Kidney epithelial cell (primary cell): ENCODE measurements around the gene FBXW8. TPM values are rescaled to one million over a fixed set of nuclear protein-coding genes. Genes with fewer than 3 reads are reported as not detected.

Experiments
- DNase-seq: peaks from one replicate; pipeline ENCODE4 v3.0.0-alpha.2; 2010; ENCODE audit warnings: low read depth
- H3K27me3 ChIP-seq: 2 replicates; pipeline ENCODE4 v1.6.0; 2011; ENCODE audit warnings: low read length; ENCODE audit not compliant: control insufficient read depth, insufficient read depth
- H3K36me3 ChIP-seq: 2 replicates; pipeline ENCODE4 v1.5.1; 2011; ENCODE audit warnings: low read length; ENCODE audit not compliant: control insufficient read depth, insufficient read depth
- H3K4me3 ChIP-seq: 2 replicates; pipeline ENCODE4 v1.5.1; 2011; ENCODE audit warnings: low read depth, mild to moderate bottlenecking, control low read depth, low read length
- total RNA-seq: library from RNA; depleted of rRNA; stranded (reverse); fragments of >200 nt; gene quantifications from 2 replicates; pipeline ENCODE4 v1.2.3, GENCODE V29; 2015
- TF ChIP-seq, protein P1 (sequence below): IDR thresholded peaks from 2 replicates; pipeline ENCODE4 v1.5.1; 2011; ENCODE audit warnings: mild to moderate bottlenecking, moderate library complexity, low read length, control low read depth, inconsistent platforms; ENCODE audit not compliant: insufficient read depth, poor library complexity, severe bottlenecking

FBXW8 gene
- total RNA-seq, 1 donor from 2014 or later: 25.4 TPM

DNA sequence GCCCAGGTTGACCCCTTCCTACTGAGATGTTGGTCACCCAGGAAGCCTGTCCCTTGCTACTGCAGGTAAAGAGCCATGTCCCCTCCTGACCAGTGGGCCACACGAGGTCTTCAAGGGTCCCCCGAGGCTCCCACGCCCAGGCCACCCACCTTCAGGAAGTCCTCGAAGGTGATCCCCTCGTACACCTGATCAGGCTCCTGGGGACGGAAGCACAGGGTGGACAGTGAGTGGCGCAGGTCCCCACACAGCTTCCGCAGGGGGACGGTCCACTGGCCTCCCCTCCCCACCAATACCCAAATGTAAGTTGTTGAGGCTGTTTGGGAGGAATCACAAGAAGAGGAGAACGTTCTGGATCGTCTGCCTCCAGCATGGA is 131.0 kb downstream of the FBXW8 start:
- Histone ChIP-seq H3K4me3 (no peak overlapping the region), H3K36me3 (no peaks in the 10 kb centered on the region), H3K27me3 (peaks cover 19% of the 10 kb centered on the region)
- TF ChIP-seq, protein P1, sequence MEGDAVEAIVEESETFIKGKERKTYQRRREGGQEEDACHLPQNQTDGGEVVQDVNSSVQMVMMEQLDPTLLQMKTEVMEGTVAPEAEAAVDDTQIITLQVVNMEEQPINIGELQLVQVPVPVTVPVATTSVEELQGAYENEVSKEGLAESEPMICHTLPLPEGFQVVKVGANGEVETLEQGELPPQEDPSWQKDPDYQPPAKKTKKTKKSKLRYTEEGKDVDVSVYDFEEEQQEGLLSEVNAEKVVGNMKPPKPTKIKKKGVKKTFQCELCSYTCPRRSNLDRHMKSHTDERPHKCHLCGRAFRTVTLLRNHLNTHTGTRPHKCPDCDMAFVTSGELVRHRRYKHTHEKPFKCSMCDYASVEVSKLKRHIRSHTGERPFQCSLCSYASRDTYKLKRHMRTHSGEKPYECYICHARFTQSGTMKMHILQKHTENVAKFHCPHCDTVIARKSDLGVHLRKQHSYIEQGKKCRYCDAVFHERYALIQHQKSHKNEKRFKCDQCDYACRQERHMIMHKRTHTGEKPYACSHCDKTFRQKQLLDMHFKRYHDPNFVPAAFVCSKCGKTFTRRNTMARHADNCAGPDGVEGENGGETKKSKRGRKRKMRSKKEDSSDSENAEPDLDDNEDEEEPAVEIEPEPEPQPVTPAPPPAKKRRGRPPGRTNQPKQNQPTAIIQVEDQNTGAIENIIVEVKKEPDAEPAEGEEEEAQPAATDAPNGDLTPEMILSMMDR: no peak
- no peak for DNase-seq

DNA sequence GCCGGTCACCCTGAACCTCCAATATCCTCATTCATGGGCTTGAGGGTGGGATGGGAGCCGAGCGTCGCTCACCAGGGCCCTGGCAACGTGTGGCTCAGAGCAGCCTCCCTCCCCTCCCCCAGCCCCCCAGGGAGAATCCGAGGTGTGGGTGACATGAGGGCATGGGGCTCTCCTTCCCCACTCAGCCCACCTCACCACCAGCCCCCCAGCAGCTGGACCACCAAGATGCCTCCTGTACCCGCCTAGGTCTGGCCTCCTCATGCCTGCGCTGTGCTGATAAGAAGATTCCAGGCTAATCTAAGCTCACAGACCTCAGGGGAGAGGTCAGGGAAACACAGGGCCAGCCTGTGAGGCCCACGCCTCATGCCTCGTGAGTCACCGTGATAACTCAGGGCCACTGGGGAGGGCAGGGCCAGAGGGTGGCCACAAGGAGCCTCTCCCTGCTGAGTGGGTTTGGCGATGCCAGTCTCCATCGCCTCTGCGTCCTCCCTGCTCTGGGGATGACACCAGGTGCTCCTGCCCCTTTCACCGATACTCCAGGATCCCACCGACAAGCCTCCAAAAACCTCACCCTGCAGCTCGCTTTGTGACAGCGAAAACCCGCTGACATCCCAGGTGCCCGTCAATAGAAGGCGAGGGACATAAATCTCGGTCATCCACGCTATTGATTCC is 131.6 kb downstream of the FBXW8 start:
- DNase-seq: no peak
- TF ChIP-seq, protein P1: no peak
- Histone ChIP-seq H3K36me3 (no peaks in the 10 kb centered on the region), H3K27me3 (peaks cover 19% of the 10 kb centered on the region), H3K4me3 (no peak overlapping the region)

DNA sequence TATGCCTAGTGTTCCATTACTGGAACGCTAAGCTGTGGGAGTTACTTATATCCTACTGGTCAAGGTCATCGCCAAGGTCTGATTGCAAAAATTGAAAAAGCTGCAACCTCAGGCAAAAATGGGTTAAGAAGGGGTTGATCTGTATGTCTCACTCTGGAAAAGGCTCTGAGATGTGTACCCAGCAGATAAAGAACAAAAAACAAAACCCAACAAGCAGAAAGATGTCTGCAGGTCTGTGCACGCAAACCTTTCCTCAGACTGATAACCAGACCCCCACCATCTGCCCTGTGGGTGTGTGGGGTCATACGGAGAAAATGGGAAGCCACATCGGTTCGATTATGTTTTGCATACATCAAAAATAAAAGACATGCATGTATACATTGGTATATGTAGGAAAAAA is 132.1 kb downstream of the FBXW8 start:
- no peak for DNase-seq
- Histone ChIP-seq H3K27me3 (peaks cover 18% of the 10 kb centered on the region), H3K4me3 (no peak overlapping the region), H3K36me3 (no peaks in the 10 kb centered on the region)
- TF ChIP-seq, protein P1: no peak

DNA sequence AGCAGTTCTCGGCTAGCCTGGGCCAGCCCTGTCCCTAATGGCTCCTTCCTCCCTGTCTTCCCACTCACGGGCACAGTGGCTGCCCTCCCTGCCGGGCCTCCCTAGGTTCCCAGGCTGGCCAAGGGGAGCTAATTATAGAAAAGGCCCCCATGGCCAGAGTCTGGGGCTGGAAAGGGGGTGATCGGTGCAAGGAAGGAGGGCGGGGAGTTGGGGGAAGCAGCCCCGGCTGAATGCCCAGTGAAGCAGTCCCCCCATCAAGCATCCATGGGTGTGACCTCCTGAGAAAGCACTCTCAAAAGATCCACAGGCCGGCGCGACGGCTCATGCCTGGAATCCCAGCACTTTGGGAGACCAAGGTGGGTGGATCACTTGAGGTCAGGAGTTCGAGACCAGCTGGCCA is 133.6 kb downstream of the FBXW8 start:
- Histone ChIP-seq H3K36me3 (no peaks in the 10 kb centered on the region), H3K27me3 (peaks cover 15% of the 10 kb centered on the region), H3K4me3 (no peak overlapping the region)
- TF ChIP-seq, protein P1: no peak
- DNase-seq: no peak

DNA sequence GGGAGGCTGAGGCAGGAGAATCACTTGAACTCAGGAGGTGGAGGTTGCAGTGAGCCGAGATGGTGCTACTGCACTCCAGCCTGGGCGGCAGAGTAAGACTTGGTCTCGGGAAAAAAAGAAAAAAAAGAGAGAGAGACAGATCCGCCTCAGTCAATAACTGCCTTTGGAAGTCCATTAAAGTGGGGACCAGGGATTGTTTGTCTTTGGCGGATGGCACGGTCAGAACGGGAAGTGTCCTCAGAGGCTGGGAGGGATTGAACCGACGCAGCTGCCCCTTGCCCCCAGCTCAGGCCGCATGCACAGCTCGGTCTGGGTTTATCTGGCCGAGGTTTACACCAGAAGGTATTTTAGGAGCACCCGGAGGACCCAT is 134.0 kb downstream of the FBXW8 start:
- Histone ChIP-seq H3K4me3 (no peak overlapping the region), H3K36me3 (no peaks in the 10 kb centered on the region), H3K27me3 (peaks cover 15% of the 10 kb centered on the region)
- TF ChIP-seq, protein P1: no peak
- DNase-seq: no peak
